Rectal smooth muscle tissue (tissue), 1 donor: ENCODE data around the gene FTH1.
A peak's percentile ranks its signal among the peaks of the same experiment; 100 is the strongest.

Source experiments
- H3K27ac ChIP-seq: one replicate; pipeline ENCODE4 v1.7.0; 2013; ENCODE audit warnings: low read depth, low read length, inconsistent platforms
- H3K27me3 ChIP-seq: one replicate; pipeline ENCODE4 v1.7.0; 2013; ENCODE audit warnings: low read length; ENCODE audit not compliant: control insufficient read depth, insufficient read depth
- H3K36me3 ChIP-seq: one replicate; pipeline ENCODE4 v1.7.0; 2013; ENCODE audit warnings: low read length; ENCODE audit not compliant: control insufficient read depth, insufficient read depth
- H3K4me1 ChIP-seq: one replicate; pipeline ENCODE4 v1.7.0; 2013; ENCODE audit warnings: low read length; ENCODE audit not compliant: control insufficient read depth, insufficient read depth
- H3K4me3 ChIP-seq: one replicate; pipeline ENCODE4 v1.7.0; 2013; ENCODE audit warnings: low read length
- H3K9ac ChIP-seq: one replicate; pipeline ENCODE4 v1.7.0; 2013; ENCODE audit warnings: low read length

Gene FTH1

DNA sequence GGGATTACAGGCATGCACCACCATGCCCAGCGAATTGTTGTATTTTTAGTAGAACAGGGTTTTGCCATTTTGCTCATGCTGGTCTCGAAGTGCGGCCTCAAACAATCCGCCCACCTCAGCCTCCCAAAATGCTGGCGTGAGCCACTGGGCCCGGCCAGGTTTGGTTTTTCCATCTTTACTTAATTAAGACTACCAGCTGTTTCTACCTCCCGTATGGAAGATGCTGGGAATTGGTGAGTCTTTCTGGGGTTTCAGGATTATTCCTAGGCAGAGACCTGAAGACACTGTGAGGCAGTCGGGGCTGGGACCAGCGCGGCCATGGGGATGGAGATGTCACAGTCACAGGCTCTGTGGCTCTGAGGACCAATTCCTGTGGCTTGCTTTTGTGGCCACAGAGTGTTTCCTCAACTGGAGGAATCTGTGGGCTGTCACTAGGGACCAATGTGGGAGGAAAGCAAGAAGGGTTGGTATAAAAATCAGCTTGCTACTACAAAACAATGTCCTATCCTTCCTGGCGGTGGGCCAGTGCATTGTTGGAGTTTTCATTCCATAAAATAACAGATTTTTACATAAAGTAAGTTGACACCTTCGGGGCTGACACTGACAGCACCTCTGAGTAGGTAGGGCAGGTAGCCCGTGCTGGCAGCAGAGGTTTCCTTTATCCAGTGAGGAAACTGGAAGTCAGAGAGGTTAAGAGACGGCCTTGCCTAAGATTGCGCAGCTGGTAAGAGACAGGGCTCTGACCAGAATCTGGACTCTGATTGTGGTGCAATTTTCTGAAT, 8.4 kb upstream of the FTH1 start:
- no peak overlapping the region for H3K4me3 ChIP-seq
- H3K27ac ChIP-seq: no peak overlapping the region
- H3K36me3 ChIP-seq: no peaks in the 10 kb centered on the region
- H3K27me3 ChIP-seq: no peaks in the 10 kb centered on the region
- H3K9ac ChIP-seq: no peak overlapping the region
- peaks cover 23% of the 10 kb centered on the region for H3K4me1 ChIP-seq

- Histone ChIP-seq H3K36me3 (no peaks in the 10 kb centered on the region), H3K4me3 (peak overlapping the region; percentile 11), H3K4me1 (peaks cover 26% of the 10 kb centered on the region), H3K9ac (no peak overlapping the region), H3K27me3 (no peaks in the 10 kb centered on the region), H3K27ac (no peak overlapping the region)
Observed at GRCh38 chr11:61974766-61975631, 7.6 kb upstream of the FTH1 start.

- Histone ChIP-seq H3K27ac (peak overlapping the region; percentile 95), H3K4me3 (no peak overlapping the region), H3K4me1 (peaks cover 28% of the 10 kb centered on the region), H3K27me3 (no peaks in the 10 kb centered on the region), H3K9ac (no peak overlapping the region), H3K36me3 (no peaks in the 10 kb centered on the region)
Observed at GRCh38 chr11:61973476-61974162, 6.2 kb upstream of the FTH1 start.

- H3K27me3 ChIP-seq: no peaks in the 10 kb centered on the region
- no peak overlapping the region for H3K9ac ChIP-seq
- H3K4me3 ChIP-seq: peak overlapping the region; percentile 47
- peaks cover 28% of the 10 kb centered on the region for H3K4me1 ChIP-seq
- peak overlapping the region; percentile 95 for H3K27ac ChIP-seq
- no peaks in the 10 kb centered on the region for H3K36me3 ChIP-seq
Observed at GRCh38 chr11:61972672-61973475, 5.4 kb upstream of the FTH1 start.

DNA sequence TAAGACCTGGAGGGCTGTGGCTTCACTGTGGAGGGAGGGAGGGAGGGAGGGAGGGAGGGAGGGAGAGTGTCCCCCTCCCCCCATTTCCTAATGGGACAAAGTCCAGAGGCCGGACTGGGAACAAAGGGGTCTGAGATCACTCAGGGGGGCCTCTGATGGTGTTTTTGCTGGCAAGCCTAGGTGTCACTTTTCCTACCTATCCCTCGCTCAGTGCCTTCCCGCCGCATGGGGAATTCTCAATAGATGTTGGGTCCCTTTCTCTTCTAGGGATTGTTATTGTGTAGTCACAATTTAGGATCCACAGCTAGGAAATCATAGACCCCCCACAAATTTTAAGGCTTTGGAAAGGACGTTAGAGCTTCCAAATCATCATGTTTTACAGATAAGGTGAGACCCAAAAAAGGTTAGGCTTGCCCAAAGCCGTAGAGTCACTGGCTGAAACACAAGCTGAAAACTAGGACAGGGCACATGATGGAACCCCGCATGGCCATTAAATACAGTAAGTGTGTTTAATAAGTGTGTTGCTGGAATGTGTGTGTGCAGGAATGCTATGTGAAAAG, 4.8 kb upstream of the FTH1 start:
- peak overlapping the region; percentile 95 for H3K27ac ChIP-seq
- H3K4me1 ChIP-seq: peaks cover 28% of the 10 kb centered on the region
- no peaks in the 10 kb centered on the region for H3K36me3 ChIP-seq
- H3K9ac ChIP-seq: no peak overlapping the region
- peak overlapping the region; percentile 47 for H3K4me3 ChIP-seq
- H3K27me3 ChIP-seq: no peaks in the 10 kb centered on the region

DNA sequence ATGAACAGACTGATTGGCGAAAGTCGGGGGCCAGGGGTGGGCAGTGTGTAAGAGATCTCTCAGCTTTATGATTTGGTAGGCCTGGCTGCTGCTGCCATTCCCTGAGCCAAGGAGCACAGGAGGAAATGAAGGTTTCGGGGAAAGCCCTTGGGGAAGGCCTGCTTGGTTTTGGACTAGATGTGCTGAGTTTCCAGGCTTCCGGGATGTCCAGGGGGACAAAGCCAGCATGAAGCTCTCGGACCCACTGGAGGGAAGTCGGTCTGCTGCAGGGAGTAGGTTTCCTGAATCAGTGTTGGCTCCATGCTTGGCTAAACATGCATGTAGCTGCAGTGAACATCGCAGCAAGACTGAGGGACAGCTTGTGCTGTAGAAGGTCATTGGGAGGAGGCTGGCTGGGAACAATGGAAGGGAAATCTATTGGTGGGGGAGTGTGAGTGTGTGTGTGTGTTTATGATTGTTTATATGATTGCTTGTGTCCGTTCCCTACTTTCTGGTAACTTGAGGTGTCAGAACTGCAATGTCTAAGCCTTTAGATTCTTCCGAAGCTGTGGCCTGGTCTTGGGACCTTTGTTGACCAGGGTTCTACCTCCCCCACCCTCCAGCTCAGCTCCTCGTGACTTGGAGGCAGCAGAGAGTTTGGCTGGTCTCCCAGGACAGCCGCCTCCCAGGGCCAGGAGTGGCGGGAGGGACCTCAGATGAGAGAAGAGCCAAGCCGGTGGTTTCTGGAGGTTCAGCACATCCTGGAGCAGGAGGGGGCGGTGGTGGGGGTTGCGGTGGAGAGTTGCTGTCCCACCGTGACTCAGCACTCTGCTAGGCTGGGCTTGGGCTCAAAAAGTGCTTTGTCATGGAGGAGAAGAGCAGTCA, 4.0 kb upstream of the FTH1 start:
- H3K4me1 ChIP-seq: peaks cover 28% of the 10 kb centered on the region
- no peaks in the 10 kb centered on the region for H3K27me3 ChIP-seq
- H3K36me3 ChIP-seq: no peaks in the 10 kb centered on the region
- H3K27ac ChIP-seq: peak overlapping the region; percentile 95
- peak overlapping the region; percentile 34 for H3K4me3 ChIP-seq
- H3K9ac ChIP-seq: peak overlapping the region; percentile 2

DNA sequence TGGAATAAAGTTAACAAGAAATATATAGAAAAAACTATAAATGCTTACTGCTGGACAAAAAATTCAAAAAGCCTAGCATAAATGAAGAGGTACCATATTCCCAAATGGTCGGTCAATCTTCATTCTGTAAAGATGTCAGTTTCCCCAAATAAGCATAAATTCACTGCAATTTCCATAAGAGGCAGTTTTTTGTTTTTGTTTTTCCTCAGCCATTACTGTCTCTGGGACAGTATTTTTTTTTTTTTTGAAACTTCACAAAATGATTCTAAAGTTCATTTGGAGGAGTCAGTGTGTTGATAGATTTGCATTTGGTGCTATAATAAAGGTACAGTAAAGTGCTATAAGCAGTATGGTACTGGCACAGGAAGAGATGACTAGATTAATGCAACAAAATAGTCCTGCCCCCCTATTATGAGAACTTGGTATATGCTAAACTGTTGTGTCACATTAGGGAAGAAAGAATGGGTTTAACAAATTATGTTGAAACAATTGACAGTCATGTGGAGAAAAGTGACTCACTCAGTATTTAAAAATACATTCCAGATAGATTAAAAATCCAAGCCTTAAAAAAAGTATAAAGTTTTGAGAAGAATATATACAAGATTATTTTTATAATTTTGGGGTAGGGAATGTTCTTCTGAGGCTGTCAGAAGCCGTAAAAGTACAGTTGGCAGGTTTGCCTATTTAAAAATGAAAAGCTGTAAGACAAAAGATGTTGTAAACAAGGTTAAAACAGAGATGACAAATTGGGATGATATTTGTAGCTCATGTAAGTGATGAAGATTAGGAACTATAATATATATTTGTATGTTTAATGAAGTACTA, 2.6 kb upstream of the FTH1 start:
- peaks cover 30% of the 10 kb centered on the region for H3K4me1 ChIP-seq
- H3K27me3 ChIP-seq: no peaks in the 10 kb centered on the region
- no peak overlapping the region for H3K4me3 ChIP-seq
- peaks cover 1% of the 10 kb centered on the region for H3K36me3 ChIP-seq
- H3K27ac ChIP-seq: peak overlapping the region; percentile 59
- no peak overlapping the region for H3K9ac ChIP-seq

GRCh38 chr11:61969391-61969758, 1.9 kb upstream of the FTH1 start:
- H3K36me3 ChIP-seq: peaks cover 7% of the 10 kb centered on the region
- H3K4me3 ChIP-seq: no peak overlapping the region
- H3K27me3 ChIP-seq: no peaks in the 10 kb centered on the region
- H3K9ac ChIP-seq: no peak overlapping the region
- no peak overlapping the region for H3K27ac ChIP-seq
- peaks cover 31% of the 10 kb centered on the region for H3K4me1 ChIP-seq

DNA sequence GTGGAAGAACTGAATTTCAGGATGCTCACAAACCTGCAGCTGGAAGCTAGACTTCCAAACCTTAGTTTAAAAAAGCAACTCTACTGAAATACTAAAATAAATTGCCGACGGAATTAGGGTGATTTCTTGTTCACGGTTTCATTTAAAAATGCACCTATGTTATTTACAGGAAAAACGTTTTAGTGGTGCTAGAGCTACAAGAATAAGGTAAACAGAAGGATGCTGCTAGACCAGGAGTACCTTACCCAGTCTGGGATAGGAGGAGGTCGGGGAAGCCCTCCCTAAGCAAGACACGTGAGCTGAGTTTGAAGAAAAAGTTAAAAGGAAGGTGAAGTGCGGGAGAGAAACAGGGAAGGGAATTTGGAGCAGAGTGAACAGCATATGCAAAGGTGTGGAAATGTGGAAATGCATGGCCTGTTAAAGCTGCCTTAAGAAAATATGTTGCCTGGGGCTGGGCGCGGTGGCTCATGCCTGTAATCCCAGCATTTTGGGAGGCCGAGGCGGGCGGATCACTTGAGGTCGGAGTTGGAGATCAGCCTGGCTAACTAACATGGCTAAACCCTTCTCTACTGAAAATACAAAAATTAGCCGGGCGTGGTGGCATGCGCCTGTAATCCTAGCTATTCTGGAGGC, 1.4 kb upstream of the FTH1 start:
- peak overlapping the region; percentile 95 for H3K27ac ChIP-seq
- peaks cover 11% of the 10 kb centered on the region for H3K36me3 ChIP-seq
- no peaks in the 10 kb centered on the region for H3K27me3 ChIP-seq
- peaks cover 31% of the 10 kb centered on the region for H3K4me1 ChIP-seq
- H3K4me3 ChIP-seq: peak overlapping the region; percentile 89
- no peak overlapping the region for H3K9ac ChIP-seq
